Colonic mucosa (tissue), 4 donors: ENCODE measurements around the gene LYPLA2. TPM values are rescaled to one million over a fixed set of nuclear protein-coding genes. Genes with fewer than 3 reads are reported as not detected.

Experiments
- DNase-seq: peaks from one replicate; pipeline ENCODE4 v3.0.0-alpha.2; 2020
- H3K27ac ChIP-seq: fragments of 200-600 bp; one replicate; pipeline ENCODE4 v1.8.0; 2021
- H3K27me3 ChIP-seq: fragments of 200-600 bp; one replicate; pipeline ENCODE4 v1.8.0; 2021
- H3K36me3 ChIP-seq: fragments of 200-600 bp; one replicate; pipeline ENCODE4 v1.8.0; 2021
- H3K4me1 ChIP-seq: fragments of 200-600 bp; one replicate; pipeline ENCODE4 v1.8.0; 2021; ENCODE audit warnings: mild to moderate bottlenecking
- H3K4me3 ChIP-seq: fragments of 200-600 bp; one replicate; pipeline ENCODE4 v1.8.0; 2021
- H3K9ac ChIP-seq, 2 donors: one replicate each; pipeline ENCODE4 v1.7.0; 2013; ENCODE audit warnings: control low read depth in 2 of 2, low read depth in 2 of 2, low read length in 2 of 2
- H3K9me3 ChIP-seq: fragments of 200-600 bp; one replicate; pipeline ENCODE4 v1.8.0; 2021
- CTCF ChIP-seq: fragments of 200-600 bp; IDR thresholded peaks from one replicate; pipeline ENCODE4 v1.8.0; 2022; ENCODE audit warnings: antibody characterized with exemption, mild to moderate bottlenecking
- intact Hi-C: fragments of 100-400 bp; cut with DNase I; formaldehyde crosslinking; loops from one replicate; pipeline ENCODE4 v1.14.1; 2022
- total RNA-seq, 2 donors: library from RNA; stranded (reverse); fragmentation: NEBNext Ultra II Directional in 1 of 2; extraction: Animal tissue kit (Norgen Biotek cat#: 25700) in 1 of 2; gene quantifications; one replicate each; pipeline ENCODE4 v1.2.1, GENCODE V29; 2021
- donor health status: healthy.
- donor health status: DM: no; HTN: no; CAD: no.
- donor health status: DM: no; HTN: no; CAD: no.

LYPLA2 gene
- total RNA-seq, 2 donors from 2014 or later: 76.3 to 93.7 TPM

DNA sequence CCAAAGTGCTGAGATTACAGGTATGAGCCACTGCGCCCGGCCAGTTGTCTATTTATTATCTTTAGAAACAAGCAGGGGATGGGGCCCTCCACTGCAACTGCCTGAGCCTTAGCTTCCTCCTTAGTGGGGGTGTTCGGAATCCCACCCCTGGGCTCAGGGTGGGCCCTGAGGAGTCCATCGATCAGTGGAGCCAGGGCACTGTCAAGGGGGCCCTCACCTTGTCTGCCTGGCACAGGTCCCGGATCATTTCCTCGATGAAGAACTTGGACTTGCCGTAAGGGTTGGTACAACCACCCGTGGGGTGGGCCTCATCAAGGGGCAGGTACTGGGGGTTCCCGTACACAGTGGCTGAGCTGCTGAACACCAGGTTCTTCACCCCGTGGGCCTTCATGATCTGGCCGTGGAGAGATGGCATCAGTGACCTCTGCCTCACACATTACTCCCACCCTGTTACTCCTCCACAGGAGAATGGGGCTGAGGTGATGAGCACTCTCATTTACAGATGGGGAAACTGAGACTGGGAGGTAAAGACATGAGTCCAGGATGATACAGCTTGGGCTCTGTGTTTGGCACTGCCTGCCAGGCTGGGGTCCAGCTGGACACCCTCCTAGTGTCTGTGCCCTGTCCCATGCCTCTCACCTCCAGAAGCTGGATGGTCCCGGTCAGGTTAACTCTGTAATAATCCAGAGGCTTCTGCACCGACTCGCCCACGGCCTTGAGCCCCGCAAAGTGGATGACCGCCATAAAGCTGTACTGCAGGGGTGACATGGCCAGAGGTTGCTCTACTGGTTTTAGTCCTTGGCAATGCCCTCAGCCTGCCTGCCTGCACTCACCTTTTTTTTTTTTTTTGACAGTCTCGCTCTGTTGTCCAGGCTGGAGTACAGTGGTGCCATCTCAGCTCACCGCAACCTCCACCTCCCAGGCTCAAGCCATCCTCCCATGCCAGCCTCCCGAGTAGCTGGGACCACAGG lies 6.8 kb downstream of the LYPLA2 start:
- intact Hi-C loops: no loop called here
- no peak for DNase-seq
- H3K36me3 ChIP-seq: peaks cover 4% of the 10 kb centered on the region
- no peak overlapping the region for H3K27ac ChIP-seq
- no peaks in the 10 kb centered on the region for H3K27me3 ChIP-seq
- H3K4me3 ChIP-seq: peak overlapping the region; percentile 18
- peaks cover 6% of the 10 kb centered on the region for H3K4me1 ChIP-seq
- no peaks in the 10 kb centered on the region for H3K9me3 ChIP-seq
- peak overlapping the region; percentile 8 to 51 for H3K9ac ChIP-seq
- TF ChIP-seq CTCF: no peak

DNA sequence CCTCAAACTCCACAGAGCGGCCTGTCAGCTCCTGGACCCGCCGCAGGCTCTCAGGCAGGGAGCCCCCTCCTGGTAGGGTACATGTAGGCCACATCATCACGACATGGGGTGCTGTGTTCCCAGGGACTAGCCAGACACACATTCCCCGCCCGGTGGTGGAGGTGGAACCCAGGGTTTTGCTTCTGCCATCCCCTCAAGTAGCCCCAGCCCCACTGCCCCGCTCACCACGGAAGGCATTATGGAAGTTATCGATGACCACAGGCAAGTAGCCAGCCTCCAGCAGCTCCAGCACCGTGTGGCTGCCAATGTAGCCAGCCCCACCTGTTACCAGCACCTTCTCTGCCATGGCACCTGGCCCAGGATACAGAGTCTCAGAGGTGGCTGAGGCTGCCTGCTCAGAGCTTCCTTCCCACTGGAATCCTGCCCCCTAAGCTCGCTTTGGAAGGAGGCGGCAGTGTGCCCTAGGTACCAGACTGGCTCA lies 7.8 kb downstream of the LYPLA2 start:
- H3K4me3 ChIP-seq: peak overlapping the region; percentile 18
- intact Hi-C loops: no loop called here
- DNase-seq: no peak
- H3K36me3 ChIP-seq: peaks cover 4% of the 10 kb centered on the region
- TF ChIP-seq CTCF: no peak
- H3K9me3 ChIP-seq: no peaks in the 10 kb centered on the region
- peak overlapping the region; percentile 51 to 85 for H3K9ac ChIP-seq
- H3K27ac ChIP-seq: peak overlapping the region; percentile 88
- peaks cover 6% of the 10 kb centered on the region for H3K4me1 ChIP-seq
- H3K27me3 ChIP-seq: no peaks in the 10 kb centered on the region

DNA sequence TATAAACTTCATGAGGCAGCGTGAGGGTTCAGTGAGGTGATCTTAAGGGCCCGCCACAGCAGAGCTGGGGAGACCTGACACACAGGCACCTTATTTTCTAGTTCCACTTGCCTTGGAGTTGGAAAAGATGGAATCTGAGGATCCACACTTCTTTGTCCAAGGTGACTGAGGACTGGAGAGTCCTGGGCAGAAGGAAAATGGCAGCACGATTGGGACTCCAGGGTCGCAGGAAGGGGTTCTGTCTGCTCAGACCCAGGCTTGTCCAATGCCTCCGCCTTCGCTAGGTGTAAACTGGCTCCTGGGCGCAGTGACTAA lies 8.3 kb downstream of the LYPLA2 start:
- H3K4me3 ChIP-seq: peak overlapping the region; percentile 18
- H3K27me3 ChIP-seq: no peaks in the 10 kb centered on the region
- peaks cover 7% of the 10 kb centered on the region for H3K36me3 ChIP-seq
- no peak for DNase-seq
- TF ChIP-seq CTCF: no peak
- peak overlapping the region; percentile 88 for H3K27ac ChIP-seq
- peak overlapping the region; percentile 51 to 85 for H3K9ac ChIP-seq
- intact Hi-C loops: no loop called here
- H3K9me3 ChIP-seq: no peaks in the 10 kb centered on the region
- H3K4me1 ChIP-seq: peaks cover 6% of the 10 kb centered on the region

DNA sequence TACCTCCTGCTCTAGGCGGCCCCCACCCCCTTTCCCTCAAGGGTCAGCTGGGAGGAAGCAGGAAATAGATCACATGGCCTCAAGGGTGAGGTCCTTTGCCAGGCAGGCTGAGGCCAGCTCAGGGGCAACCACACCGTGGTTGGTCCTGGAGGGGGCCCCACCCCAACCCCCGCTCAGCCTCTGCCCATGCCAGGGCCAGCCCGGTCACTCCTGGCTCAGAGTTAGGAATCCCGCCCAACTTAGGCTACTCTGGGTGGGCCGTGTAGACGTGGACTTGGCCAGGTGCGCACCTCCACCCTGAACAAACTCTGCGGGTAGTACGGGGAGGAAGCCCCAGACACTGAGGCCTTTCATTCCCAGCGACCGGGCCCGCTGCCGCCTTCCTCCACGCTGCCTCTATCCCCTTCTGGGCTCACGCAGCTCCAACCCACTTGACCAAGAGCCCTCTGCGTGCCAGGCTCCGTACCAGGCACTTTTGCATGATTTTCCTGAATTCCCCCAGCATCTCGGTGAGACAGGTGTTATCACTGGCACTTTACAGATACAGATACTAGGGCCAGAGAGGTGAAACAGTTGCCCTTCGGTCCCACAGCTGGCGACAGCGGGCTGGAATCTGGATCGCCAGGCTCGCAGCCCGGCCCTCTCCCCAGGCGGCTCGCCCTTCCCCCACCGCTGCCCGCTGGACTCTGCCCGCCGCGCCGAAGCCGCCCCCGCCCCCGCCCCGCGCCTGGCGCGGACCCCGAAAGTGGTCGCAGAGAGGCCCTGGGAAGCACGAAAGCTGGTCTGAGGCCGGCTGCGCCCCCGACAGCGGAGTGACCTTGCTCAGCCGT lies 8.8 kb downstream of the LYPLA2 start:
- H3K9me3 ChIP-seq: no peaks in the 10 kb centered on the region
- peaks cover 9% of the 10 kb centered on the region for H3K36me3 ChIP-seq
- peak overlapping the region; percentile 85 to 88 for H3K9ac ChIP-seq
- no peak for TF ChIP-seq CTCF
- H3K27ac ChIP-seq: peak overlapping the region; percentile 88
- DNase-seq: peak; percentile 92
- H3K4me3 ChIP-seq: peak overlapping the region; percentile 76
- intact Hi-C loops: no loop called here
- H3K27me3 ChIP-seq: no peaks in the 10 kb centered on the region
- peaks cover 6% of the 10 kb centered on the region for H3K4me1 ChIP-seq
